ENCODE measurements around the gene KCNMA1. TPM values are rescaled to one million over a fixed set of nuclear protein-coding genes. Genes with fewer than 3 reads are reported as not detected.
A peak's percentile ranks its signal among the peaks of the same experiment; 100 is the strongest.

The KCNMA1 gene
- total RNA-seq, 1 donor from 2014 or later = 0.51 TPM

DNA sequence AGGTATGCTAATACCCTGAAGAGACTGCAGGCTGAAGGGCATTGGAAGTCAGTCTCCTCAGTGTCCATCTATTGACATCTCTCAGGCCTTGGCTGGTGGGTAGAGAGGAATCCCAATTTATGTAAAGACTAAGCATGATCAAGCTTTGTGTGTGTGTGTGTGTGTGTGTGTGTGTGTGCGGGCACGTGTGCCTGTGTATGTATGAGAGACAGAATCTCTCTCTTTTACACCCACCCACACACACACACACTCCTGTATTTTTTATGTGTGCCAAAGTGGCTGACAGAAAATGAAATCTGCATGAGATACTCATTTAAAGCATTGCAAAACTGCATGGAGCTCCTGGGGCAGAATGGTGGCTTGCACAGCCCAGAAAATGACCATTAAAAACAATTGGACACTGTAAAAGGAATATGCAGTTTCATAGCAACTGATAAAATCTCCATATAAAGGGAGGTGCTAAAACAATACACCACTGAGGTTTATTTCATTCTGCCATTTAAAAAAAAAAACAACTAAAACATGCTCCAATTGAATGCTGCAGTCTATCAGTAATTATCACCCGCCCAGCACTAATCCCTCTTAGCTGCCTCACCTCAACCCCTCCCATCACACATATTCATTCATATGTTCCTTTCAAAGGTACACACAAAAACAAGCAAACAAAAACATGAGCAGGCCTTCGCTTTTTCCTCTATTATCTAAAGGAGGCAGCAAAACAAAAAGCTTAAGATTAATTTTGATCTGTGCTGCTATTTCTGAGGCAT lies 385.0 kb downstream of the KCNMA1 start:
- no peak for DNase-seq (ENCODE audit: low read depth in 2 of 2)

- DNase-seq (ENCODE audit: low read depth in 2 of 2) = peak; percentile 7 to 63
Measured at GRCh38 chr10:77251297-77252013, 386.2 kb downstream of the KCNMA1 start.

DNA sequence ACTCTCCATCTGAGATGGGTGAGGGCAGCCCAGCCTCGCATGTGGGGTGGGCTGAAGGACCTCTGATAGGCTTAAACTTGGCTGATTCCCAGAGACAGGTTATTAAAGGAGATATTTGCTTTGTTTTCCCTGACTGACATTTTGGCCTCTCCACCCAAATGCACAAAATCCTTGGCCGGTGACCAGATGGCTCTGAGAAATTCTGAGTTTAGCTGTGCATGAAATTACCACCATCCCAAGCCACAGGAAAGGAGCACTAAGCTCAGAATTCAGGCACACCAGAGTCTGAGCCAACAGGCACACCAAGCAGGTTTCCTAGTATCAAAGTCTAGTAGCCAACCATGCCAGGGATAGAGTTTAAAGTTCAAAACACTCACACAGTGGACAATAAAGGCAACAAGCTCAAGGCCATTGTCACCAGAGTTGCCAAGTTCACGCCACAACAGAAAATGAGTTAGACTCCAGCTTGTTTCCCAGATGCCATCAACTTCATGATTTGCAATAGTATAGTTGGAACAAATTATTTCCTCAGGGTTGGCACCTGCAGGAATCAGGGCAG lies 387.6 kb downstream of the KCNMA1 start:
- DNase-seq (ENCODE audit: low read depth in 2 of 2) = no peak

GRCh38 chr10:77248104-77248790 lies 389.4 kb downstream of the KCNMA1 start:
- DNase-seq (ENCODE audit: low read depth in 2 of 2) = no peak

DNA sequence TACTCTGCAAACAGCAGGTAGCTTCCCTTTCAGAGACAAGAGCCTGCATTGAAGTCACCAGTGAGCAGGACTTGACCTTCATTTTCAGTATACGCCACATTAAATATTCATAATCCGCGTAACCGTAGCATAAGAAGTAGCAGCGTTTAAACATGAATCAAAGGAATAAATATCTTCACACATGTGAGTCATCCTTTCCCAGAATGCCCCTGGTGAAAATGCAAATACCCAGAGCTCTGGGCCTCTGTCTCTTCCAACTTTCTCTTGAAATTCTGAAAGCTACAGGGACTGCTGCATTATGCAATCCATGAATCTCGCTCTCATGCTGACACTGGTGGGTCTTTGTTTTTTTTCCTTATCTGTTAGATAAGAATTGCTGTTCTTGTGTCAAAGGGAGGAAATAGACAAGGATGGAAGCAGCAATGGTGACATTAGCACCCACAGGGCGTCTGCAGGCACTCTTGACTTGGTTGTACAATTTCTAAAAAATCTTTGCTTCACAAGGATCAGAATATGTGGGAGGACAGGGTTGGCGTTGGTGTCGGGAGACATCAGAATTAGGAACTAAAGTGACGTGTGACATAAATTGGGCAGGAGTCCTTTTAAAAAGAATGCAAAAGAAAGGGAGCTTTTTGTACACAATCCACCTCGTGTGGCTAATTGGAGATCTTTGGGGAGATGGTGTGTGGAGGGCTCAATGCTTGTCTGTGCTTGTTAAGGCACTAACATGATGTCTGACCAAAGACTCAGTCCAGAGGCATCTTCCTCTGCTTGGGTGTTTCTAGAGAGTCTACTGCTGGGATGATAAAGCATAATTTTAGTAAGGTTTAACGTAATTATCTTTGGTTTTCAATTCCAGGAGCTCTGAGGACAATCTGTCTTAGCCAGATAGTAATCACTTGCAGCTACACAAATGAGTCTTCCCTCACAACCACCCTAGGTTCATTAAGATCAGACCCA lies 390.3 kb downstream of the KCNMA1 start:
- DNase-seq (ENCODE audit: low read depth in 2 of 2) = no peak

- no peak for DNase-seq (ENCODE audit: low read depth in 2 of 2)
Measured at GRCh38 chr10:77245953-77246352, 391.7 kb downstream of the KCNMA1 start.

DNA sequence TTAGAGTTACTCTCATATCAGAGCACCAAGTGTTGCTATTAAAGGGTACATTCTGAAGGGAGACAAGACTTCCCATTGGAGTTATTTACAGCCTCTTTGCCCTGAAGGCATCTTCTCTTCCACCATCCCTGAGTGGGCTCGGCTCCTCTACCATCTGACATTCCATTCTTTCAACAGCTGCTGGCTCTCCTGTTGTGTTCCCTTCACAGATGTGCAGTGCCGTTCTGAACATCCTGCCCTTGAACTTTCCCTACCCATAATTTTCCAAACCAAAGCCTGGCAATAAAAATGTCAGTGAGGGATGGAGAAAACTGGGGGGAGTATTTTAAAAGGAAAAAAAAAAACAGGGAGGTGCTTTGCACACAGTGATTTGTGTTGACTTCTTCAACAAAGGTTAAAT lies 392.9 kb downstream of the KCNMA1 start:
- no peak for DNase-seq (ENCODE audit: low read depth in 2 of 2)

DNA sequence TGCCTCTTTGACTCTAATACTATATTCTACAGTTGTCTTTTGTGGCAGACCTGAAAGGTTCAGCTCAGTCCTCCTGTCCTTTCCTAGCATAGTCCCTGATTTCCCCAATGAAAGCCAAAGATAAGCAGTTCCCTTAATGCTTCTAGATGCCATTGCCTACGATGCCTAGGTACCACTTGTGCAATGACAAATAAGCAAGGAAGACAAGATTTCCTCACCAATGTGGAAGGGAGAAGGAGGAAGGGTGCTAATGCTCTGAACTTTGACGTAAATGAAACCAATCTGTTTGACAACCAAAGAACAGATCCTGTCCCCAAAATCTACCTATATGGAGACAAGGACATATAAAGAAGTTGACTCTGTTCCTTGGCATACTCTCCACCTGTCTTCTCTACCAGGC lies 393.3 kb downstream of the KCNMA1 start:
- DNase-seq (ENCODE audit: low read depth in 2 of 2) = no peak

DNA sequence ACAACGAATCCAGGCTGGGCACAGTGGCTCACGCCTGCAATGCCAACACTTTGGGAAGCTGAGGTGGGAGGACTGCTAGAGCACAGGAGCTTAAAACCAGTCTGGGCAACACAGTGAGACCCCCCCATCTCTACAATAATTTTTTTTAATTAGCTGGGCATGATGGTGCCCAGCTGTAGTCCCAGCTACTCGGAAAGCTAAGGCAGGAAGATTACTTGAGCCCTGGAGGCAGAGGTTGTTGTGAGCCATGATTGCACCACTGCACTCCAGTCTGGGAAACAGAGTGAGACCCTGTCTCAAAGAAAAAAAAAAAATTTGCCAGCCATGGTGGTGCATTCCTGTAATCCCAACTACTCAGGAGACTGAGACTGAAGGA lies 396.3 kb downstream of the KCNMA1 start:
- no peak for DNase-seq (ENCODE audit: low read depth in 2 of 2)

DNA sequence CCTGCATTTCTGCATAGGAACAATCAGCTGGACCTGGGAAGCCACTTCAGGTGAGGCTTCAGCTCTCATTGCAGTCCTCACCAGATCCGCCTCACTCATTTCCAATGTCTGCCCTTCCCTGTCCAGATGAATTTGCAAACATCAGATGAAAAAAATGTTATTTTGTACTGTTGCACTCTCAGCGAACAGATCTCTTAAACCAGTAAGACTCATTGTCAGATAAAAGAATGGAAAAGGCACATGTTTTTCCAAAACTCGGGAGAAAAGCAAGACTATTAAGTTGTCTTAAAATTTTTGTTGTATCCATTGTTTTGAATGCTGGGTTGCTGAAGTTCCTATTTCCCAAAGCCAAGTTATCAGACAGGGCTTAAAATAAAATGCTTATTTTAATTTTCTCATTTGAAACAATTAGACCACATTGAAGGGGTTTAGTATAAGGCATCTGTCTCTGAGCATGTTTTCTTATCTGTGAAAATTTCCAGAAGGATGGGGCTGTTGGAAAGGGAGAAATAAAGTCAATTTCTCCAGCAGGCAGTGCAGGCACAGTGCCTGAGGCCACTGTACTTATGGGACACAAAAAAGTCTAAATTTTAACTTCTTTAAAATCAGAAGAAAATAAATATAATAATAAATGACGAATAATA lies 396.8 kb downstream of the KCNMA1 start:
- no peak for DNase-seq (ENCODE audit: low read depth in 2 of 2)

- no peak for DNase-seq (ENCODE audit: low read depth in 2 of 2)
Measured at GRCh38 chr10:77240041-77240652, 397.5 kb downstream of the KCNMA1 start.

GRCh38 chr10:77237120-77237519 lies 400.5 kb downstream of the KCNMA1 start:
- no peak for DNase-seq (ENCODE audit: low read depth in 2 of 2)

DNA sequence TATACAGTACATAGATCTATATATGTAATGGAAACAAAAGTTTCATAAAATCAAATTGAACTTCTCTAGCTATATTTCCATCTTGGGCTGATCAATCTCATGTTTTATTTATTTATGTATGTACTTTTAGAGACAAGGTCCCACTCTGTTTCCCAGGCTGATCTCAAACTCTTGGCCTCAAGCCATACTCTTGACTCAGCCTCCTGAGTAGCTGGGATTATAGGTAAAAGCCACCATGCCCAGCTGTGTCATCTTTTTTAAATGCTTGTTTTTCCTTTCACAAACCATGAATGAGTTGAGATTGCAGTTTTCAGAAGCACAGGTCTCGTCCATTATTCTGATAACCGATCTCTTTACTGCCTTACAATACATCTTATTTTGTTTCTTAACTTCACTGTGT lies 400.9 kb downstream of the KCNMA1 start:
- peak in 1 of 2 donors; percentile 12 for DNase-seq (ENCODE audit: low read depth in 2 of 2)

GRCh38 chr10:77236029-77236428 lies 401.6 kb downstream of the KCNMA1 start:
- no peak for DNase-seq (ENCODE audit: low read depth in 2 of 2)

DNA sequence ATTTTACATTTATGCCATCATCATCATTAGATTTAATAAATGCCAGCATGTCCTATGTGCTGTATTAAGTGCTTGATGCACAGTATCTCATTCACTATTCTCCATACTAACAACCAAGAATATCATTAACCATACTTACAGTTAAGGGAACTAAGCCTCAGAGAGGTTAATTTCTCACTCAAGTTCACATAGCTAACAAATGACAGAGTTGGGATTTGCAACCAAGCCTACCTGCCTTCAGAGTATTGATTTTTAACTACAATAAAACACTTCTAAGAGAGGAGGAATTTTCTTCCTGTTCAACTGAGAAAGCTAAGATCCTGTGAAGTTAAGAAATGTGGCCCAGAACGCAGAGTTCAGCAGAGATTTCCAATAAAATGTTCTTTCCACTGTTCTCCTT lies 403.0 kb downstream of the KCNMA1 start:
- DNase-seq (ENCODE audit: low read depth in 2 of 2) = no peak

DNA sequence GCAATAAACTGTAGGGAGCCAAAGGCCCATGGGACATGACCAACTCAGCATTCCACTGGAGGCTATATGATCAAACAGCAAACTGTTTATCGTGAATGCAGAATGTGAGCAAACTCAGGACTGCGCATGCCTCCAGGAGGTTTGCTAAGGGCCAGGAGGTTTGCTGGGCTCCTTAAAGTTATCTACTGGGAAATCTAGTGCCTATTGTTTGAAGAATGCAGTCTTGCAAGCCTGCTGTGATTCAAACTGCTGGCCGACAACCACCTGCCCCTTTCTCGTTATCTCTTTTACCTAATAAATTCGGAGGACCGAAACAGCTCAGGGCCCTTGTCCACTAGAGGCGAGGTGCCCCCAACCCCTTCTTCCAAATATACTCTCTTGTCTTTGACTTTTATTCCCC lies 404.1 kb downstream of the KCNMA1 start:
- DNase-seq (ENCODE audit: low read depth in 2 of 2) = no peak

GRCh38 chr10:77231884-77232610 lies 405.6 kb downstream of the KCNMA1 start:
- DNase-seq (ENCODE audit: low read depth in 2 of 2) = no peak

DNA sequence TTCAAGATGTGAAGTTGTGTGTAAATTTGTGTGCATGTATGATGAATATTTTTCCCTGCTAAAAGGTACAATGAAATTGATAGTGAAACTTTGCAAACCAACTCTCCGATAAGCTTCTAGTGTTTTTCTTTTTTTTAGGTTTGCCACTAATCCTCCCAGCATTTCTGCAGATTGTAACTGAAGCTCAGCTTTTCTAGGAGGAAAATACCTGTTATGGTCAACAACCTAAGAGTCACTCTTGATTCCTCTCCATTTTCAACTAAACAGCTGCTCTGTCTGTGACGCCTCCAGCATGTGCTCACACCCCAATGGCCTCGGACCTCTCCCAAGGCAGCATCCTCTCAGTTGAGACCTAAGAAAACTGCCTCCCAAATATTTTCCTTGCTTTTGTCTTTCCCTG lies 406.2 kb downstream of the KCNMA1 start:
- no peak for DNase-seq (ENCODE audit: low read depth in 2 of 2)

GRCh38 chr10:77230194-77230593 lies 407.4 kb downstream of the KCNMA1 start:
- DNase-seq (ENCODE audit: low read depth in 2 of 2) = no peak

Data from dermis microvascular lymphatic vessel endothelial cell (primary cell).